ENCODE data around the gene HS3ST6. TPM values are rescaled to one million over a fixed set of nuclear protein-coding genes. Genes with fewer than 3 reads are reported as not detected.
A peak's percentile ranks its signal among the peaks of the same experiment; 100 is the strongest.

Gene HS3ST6
- total and polyA plus RNA-seq, 2 of the 13 experiments (the other 11 are each of a cell fraction or from before 2014, with no cell fraction given) = not detected

DNA sequence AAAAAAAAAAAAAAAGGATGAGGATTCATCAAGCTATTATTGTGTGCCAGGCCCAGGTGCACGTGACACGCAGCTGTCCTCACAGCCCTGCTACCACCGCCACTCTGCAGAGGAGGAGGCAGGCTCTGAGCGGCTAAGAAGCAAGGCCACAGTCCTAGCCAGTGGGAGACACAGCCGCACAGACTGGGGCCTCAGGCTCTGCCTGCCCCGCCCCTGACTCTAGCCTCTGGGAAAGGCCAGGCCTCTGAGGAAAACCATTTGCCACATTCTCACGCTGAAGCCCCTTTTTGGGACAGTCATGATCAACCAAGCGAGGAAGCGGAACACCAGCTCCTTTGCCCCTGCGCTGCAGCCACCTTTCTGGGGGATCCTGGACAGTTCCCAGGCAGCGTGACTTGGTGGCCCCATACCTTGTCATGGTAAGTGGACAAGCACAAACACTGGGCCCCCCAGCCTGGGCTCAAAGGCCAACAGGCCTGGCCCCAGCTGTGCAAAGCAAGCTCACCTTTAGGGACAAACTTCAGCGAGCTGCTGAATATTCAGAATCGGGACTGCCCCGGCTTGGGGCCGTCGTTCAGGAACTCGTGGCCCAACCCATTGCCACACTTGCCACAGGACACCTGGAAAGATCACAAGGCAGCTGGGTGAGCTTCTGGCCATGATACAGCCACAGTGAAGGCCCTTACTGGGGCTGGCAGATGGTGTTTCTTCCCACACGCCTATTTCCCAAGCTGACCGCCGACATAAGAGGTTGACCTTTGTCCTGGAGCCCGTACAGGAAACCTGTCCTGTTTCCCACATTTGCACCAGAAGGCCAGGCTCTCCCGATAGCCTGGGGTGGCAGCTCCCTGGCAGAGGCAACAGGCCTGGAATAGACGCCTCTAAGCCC lies 22.3 kb upstream of the HS3ST6 start (continued):
- TF ChIP-seq ZNF484 (CRISPR knock-in tag; IDR thresholded peaks at IDR 0.05; ENCODE audit: borderline replicate concordance, low read depth) (no peak), FOXA3 (CRISPR knock-in tag; IDR thresholded peaks at IDR 0.05) (peak; percentile 87), CREM (IDR thresholded peaks at IDR 0.05) (peak; percentile 60), CREM (CRISPR knock-in tag; IDR thresholded peaks at IDR 0.05) (no peak), ZNF382 (CRISPR knock-in tag; IDR thresholded peaks at IDR 0.05; ENCODE audit: borderline replicate concordance) (no peak), ZNF260 (CRISPR knock-in tag; IDR thresholded peaks at IDR 0.05; ENCODE audit: borderline replicate concordance, low read depth) (no peak), ADNP (CRISPR knock-in tag; IDR thresholded peaks at IDR 0.05) (no peak), TBX3 (IDR thresholded peaks at IDR 0.05; ENCODE audit: borderline replicate concordance) (no peak; the same call in 1 of the 2 replicates), RBM39 (IDR thresholded peaks at IDR 0.05; ENCODE audit: low read depth, low read length, poor library complexity, severe bottlenecking) (peak; percentile 88), PAF1 (CRISPR knock-in tag; IDR thresholded peaks at IDR 0.05) (no peak), FOXP1 (IDR thresholded peaks at IDR 0.05) (no peak), FOXP1 (CRISPR knock-in tag; IDR thresholded peaks at IDR 0.05) (peak; percentile 63; the same call in 1 of the 2 replicates), ZNF24 (IDR thresholded peaks at IDR 0.05) (no peak), ZNF160 (CRISPR knock-in tag; IDR thresholded peaks at IDR 0.05) (peak; percentile 14; the same call in 1 of the 2 replicates), DMAP1 (CRISPR knock-in tag; IDR thresholded peaks at IDR 0.05) (peak; percentile 78), POLR2A (IDR thresholded peaks at IDR 0.05; ENCODE audit: insufficient read depth in 1 of 2, low read depth in 2 of 2, low read length in 2 of 2) (peak; percentile 61 to 74; a peak in 3 of 4 replicates), ZNF720 (CRISPR knock-in tag; IDR thresholded peaks at IDR 0.05) (no peak)
- TF ChIP-seq, protein P1, sequence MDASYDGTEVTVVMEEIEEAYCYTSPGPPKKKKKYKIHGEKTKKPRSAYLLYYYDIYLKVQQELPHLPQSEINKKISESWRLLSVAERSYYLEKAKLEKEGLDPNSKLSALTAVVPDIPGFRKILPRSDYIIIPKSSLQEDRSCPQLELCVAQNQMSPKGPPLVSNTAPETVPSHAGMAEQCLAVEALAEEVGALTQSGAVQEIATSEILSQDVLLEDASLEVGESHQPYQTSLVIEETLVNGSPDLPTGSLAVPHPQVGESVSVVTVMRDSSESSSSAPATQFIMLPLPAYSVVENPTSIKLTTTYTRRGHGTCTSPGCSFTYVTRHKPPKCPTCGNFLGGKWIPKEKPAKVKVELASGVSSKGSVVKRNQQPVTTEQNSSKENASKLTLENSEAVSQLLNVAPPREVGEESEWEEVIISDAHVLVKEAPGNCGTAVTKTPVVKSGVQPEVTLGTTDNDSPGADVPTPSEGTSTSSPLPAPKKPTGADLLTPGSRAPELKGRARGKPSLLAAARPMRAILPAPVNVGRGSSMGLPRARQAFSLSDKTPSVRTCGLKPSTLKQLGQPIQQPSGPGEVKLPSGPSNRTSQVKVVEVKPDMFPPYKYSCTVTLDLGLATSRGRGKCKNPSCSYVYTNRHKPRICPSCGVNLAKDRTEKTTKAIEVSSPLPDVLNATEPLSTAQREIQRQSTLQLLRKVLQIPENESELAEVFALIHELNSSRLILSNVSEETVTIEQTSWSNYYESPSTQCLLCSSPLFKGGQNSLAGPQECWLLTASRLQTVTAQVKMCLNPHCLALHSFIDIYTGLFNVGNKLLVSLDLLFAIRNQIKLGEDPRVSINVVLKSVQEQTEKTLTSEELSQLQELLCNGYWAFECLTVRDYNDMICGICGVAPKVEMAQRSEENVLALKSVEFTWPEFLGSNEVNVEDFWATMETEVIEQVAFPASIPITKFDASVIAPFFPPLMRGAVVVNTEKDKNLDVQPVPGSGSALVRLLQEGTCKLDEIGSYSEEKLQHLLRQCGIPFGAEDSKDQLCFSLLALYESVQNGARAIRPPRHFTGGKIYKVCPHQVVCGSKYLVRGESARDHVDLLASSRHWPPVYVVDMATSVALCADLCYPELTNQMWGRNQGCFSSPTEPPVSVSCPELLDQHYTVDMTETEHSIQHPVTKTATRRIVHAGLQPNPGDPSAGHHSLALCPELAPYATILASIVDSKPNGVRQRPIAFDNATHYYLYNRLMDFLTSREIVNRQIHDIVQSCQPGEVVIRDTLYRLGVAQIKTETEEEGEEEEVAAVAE (CRISPR knock-in tag; IDR thresholded peaks at IDR 0.05; ENCODE audit: borderline replicate concordance) = 0 out of 2 replicates have a peak, but pooled peaks have one; percentile 13
- TF ChIP-seq, protein P2, sequence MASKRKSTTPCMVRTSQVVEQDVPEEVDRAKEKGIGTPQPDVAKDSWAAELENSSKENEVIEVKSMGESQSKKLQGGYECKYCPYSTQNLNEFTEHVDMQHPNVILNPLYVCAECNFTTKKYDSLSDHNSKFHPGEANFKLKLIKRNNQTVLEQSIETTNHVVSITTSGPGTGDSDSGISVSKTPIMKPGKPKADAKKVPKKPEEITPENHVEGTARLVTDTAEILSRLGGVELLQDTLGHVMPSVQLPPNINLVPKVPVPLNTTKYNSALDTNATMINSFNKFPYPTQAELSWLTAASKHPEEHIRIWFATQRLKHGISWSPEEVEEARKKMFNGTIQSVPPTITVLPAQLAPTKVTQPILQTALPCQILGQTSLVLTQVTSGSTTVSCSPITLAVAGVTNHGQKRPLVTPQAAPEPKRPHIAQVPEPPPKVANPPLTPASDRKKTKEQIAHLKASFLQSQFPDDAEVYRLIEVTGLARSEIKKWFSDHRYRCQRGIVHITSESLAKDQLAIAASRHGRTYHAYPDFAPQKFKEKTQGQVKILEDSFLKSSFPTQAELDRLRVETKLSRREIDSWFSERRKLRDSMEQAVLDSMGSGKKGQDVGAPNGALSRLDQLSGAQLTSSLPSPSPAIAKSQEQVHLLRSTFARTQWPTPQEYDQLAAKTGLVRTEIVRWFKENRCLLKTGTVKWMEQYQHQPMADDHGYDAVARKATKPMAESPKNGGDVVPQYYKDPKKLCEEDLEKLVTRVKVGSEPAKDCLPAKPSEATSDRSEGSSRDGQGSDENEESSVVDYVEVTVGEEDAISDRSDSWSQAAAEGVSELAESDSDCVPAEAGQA (IDR thresholded peaks at IDR 0.05; ENCODE audit: low read depth) = 0 out of 2 replicates have a peak, but pooled peaks have one; percentile 38
- TF ChIP-seq, protein P2 (CRISPR knock-in tag; IDR thresholded peaks at IDR 0.05; ENCODE audit: borderline replicate concordance) = peak; percentile 56; the same call in 1 of the 2 replicates
